DND-41 (cell line): ENCODE measurements around the gene TPM3.

Experiments used
- EZH2 ChIP-seq: IDR thresholded peaks from 3 replicates; pipeline ENCODE4 v1.6.1; 2012; ENCODE audit warnings: borderline replicate concordance, low read depth, mild to moderate bottlenecking, moderate library complexity, low read length, inconsistent platforms; ENCODE audit not compliant: severe bottlenecking
- TF ChIP-seq, protein P1 (sequence below): IDR thresholded peaks from 2 replicates; pipeline ENCODE4 v1.5.1; 2012; ENCODE audit warnings: borderline replicate concordance, low read length, moderate library complexity, mild to moderate bottlenecking; ENCODE audit not compliant: poor library complexity, severe bottlenecking; ENCODE audit errors: extremely low read depth

DNA sequence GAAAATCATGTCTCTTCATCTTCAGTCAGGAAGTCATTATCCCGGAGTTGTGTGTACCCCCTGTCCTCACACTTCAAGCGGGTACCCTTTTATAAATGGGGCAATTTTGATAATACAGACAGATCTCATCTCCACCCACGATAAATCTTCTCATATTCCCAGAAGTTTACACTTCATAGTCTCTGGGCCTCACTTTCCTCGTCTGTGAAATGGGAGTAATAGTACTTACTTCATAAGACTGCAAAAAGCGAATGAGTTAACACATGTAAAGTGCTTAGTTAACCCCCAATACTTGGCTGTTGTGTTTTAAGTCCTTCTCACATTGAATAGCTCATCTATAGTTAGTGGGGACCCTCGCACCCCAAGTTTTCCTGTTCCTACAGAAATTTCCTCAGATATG, 37.8 kb downstream of the TPM3 start:
- TF ChIP-seq, protein P1, sequence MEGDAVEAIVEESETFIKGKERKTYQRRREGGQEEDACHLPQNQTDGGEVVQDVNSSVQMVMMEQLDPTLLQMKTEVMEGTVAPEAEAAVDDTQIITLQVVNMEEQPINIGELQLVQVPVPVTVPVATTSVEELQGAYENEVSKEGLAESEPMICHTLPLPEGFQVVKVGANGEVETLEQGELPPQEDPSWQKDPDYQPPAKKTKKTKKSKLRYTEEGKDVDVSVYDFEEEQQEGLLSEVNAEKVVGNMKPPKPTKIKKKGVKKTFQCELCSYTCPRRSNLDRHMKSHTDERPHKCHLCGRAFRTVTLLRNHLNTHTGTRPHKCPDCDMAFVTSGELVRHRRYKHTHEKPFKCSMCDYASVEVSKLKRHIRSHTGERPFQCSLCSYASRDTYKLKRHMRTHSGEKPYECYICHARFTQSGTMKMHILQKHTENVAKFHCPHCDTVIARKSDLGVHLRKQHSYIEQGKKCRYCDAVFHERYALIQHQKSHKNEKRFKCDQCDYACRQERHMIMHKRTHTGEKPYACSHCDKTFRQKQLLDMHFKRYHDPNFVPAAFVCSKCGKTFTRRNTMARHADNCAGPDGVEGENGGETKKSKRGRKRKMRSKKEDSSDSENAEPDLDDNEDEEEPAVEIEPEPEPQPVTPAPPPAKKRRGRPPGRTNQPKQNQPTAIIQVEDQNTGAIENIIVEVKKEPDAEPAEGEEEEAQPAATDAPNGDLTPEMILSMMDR, result no peak
- TF ChIP-seq EZH2, result no peak
